A673 (cell line): ENCODE results near the gene GRID2. TPM values are rescaled to one million over a fixed set of nuclear protein-coding genes. Genes with fewer than 3 reads are reported as not detected.

ENCODE experiments used
- BruUV-seq: library from RNA; stranded (reverse); fragments of 400-500 nt; replicated peaks from 2 replicates; lab custom pipeline; 2021; lab: Mats Ljungman, UMichigan
- CTCF ChIA-PET: fragments of 300-600 bp; sonication (Branson Sonifier 250); formaldehyde crosslinking; loops from one replicate; lab custom pipeline; 2022; ENCODE audit warnings: antibody characterized with exemption; lab: Charles Lee
- POLR2A ChIA-PET: fragments of 300-600 bp; sonication (Branson Sonifier 250); formaldehyde crosslinking; loops from one replicate; lab custom pipeline; 2022; ENCODE audit warnings: antibody characterized with exemption; ENCODE audit not compliant: low non-redundant PET; lab: Charles Lee
- DNase-seq: peaks from one replicate; pipeline ENCODE4 v3.0.0-alpha.2; 2015; ENCODE audit warnings: low spot score
- H3K27ac ChIP-seq: fragments of 200-600 bp; sonication (generic); 2 replicates; pipeline ENCODE4 v1.5.1; 2016; ENCODE audit warnings: mixed run types, low read depth, mild to moderate bottlenecking, mixed read lengths, antibody characterized with exemption, low read length; ENCODE audit not compliant: poor library complexity, severe bottlenecking
- H3K27me3 ChIP-seq: fragments of 200-600 bp; sonication (generic); replicated peaks from 2 replicates; pipeline ENCODE4 v1.6.1; 2017; ENCODE audit warnings: mixed run types, low read depth, mild to moderate bottlenecking, mixed read lengths, antibody characterized with exemption, low read length; ENCODE audit not compliant: insufficient read depth, poor library complexity
- H3K36me3 ChIP-seq: fragments of 200-600 bp; sonication (generic); 2 replicates; pipeline ENCODE4 v1.6.1; 2016; ENCODE audit warnings: mixed run types, mild to moderate bottlenecking, mixed read lengths, antibody characterized with exemption, low read length; ENCODE audit not compliant: insufficient read depth, poor library complexity, severe bottlenecking
- H3K4me1 ChIP-seq: fragments of 200-600 bp; sonication (generic); 2 replicates; pipeline ENCODE4 v1.6.1; 2017; ENCODE audit warnings: mixed run types, mild to moderate bottlenecking, mixed read lengths, antibody characterized with exemption, low read length; ENCODE audit not compliant: insufficient read depth, poor library complexity, severe bottlenecking
- H3K4me3 ChIP-seq: fragments of 200-600 bp; sonication (generic); 2 replicates; pipeline ENCODE4 v1.5.1; 2016; ENCODE audit warnings: low read depth, mixed run types, mild to moderate bottlenecking, mixed read lengths, low read length; ENCODE audit not compliant: poor library complexity, severe bottlenecking
- H3K9me3 ChIP-seq: fragments of 200-600 bp; sonication (generic); 2 replicates; pipeline ENCODE4 v1.6.1; 2016; ENCODE audit warnings: mixed run types, low read depth, mild to moderate bottlenecking, mixed read lengths, antibody characterized with exemption, low read length; ENCODE audit not compliant: poor library complexity, severe bottlenecking
- CTCF ChIP-seq: fragments of 300-800, 200-600 bp; sonication (generic); conservative IDR thresholded peaks from 2 replicates; pipeline ENCODE4 v1.5.1; 2017; ENCODE audit warnings: low read depth, mild to moderate bottlenecking, antibody characterized with exemption, low read length, moderate library complexity, mixed read lengths
- EZH2 ChIP-seq: fragments of 200-600 bp; sonication (generic); IDR thresholded peaks from 2 replicates; pipeline ENCODE4 v1.6.1; 2017; ENCODE audit warnings: borderline replicate concordance, low read depth, mild to moderate bottlenecking, mixed read lengths, antibody characterized with exemption, low read length; ENCODE audit not compliant: poor library complexity, severe bottlenecking
- intact Hi-C: fragments of 100-400 bp; cut with micrococcal nuclease; formaldehyde crosslinking; loops from one replicate; pipeline ENCODE4 v1.10.0; 2022; ENCODE audit not compliant: unreplicated experiment
- total RNA-seq: library from RNA; stranded (reverse); gene quantifications from 2 replicates; pipeline ENCODE4 v1.2.3, GENCODE V29; 2021

GRID2 gene
- total RNA-seq, 1 experiment from 2014 or later: not detected

GRCh38 chr4:92791871-92792440, 488.2 kb downstream of the GRID2 start:
- Histone ChIP-seq H3K36me3 (no peaks in the 10 kb centered on the region), H3K4me1 (no peaks in the 10 kb centered on the region), H3K27me3 (no peaks in the 10 kb centered on the region), H3K9me3 (no peaks in the 10 kb centered on the region), H3K4me3 (no peak overlapping the region), H3K27ac (no peak overlapping the region)
- BruUV-seq: no TSS peak
- TF ChIP-seq EZH2: no peak
- TF ChIP-seq CTCF: no peak
- intact Hi-C loops: no loop called here
- POLR2A ChIA-PET: interaction anchor here (0.6 kb wide), 1 partner anchor 120 kb away, joined by 3 read pairs; no protein-coding TSS in a partner anchor
- DNase-seq: peak; percentile 6
- CTCF ChIA-PET: no interaction called here

GRCh38 chr4:92809381-92809780, 505.6 kb downstream of the GRID2 start:
- Histone ChIP-seq H3K4me3 (no peak overlapping the region), H3K27me3 (no peaks in the 10 kb centered on the region), H3K9me3 (no peaks in the 10 kb centered on the region), H3K4me1 (no peaks in the 10 kb centered on the region), H3K36me3 (no peaks in the 10 kb centered on the region), H3K27ac (no peak overlapping the region)
- ChIA-PET CTCF (no interaction called here), POLR2A (no interaction called here)
- TF ChIP-seq EZH2 (no peak), CTCF (no peak)
- DNase-seq: no peak
- intact Hi-C loops: no loop called here
- no TSS peak for BruUV-seq

DNA sequence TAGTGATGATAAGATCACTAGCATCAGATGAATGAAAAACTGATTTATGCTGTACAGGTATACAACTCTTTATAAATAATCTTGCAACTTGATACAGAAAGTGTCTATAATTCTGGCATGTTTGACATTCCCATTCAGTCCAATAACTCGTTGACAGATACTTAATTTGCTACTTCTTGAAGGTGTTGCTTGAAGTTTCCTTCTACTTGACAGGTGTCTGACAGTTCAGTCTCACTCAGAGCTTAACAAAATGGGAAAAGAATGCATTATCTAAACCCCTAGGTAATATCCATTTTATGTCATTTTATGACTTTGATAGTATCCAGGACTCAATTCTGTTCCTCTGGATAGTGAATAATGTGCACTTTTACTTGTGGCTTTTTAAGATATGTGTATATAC, 508.9 kb downstream of the GRID2 start:
- Histone ChIP-seq H3K36me3 (no peaks in the 10 kb centered on the region), H3K9me3 (no peaks in the 10 kb centered on the region), H3K4me1 (no peaks in the 10 kb centered on the region), H3K4me3 (no peak overlapping the region), H3K27me3 (no peaks in the 10 kb centered on the region), H3K27ac (no peak overlapping the region)
- intact Hi-C loops: no loop called here
- ChIA-PET POLR2A (no interaction called here), CTCF (no interaction called here)
- no peak for TF ChIP-seq CTCF
- no peak for TF ChIP-seq EZH2
- BruUV-seq: no TSS peak
- no peak for DNase-seq
